GM10248 (cell line): ENCODE results near the gene TMEM109.

ENCODE experiments used
- CTCF ChIA-PET: fragments of 300-600 bp; sonication (Branson Sonifier 250); formaldehyde crosslinking; extraction: SDS; loops from one replicate; lab custom pipeline; 2021; ENCODE audit warnings: antibody characterized with exemption; lab: Yijun Ruan, JAX
- POLR2A ChIA-PET: fragments of 350-650 bp; sonication (Branson Sonifier 250); formaldehyde crosslinking; extraction: SDS; loops from one replicate; lab custom pipeline; 2020; ENCODE audit warnings: antibody characterized with exemption; lab: Yijun Ruan, JAX
- DNase-seq: peaks from one replicate; pipeline ENCODE4 v3.0.0; 2012; ENCODE audit errors: extremely low spot score
- TF ChIP-seq, protein P1 (sequence below): IDR thresholded peaks from 2 replicates; pipeline ENCODE4 v1.5.1; 2012; ENCODE audit warnings: mild to moderate bottlenecking, low read depth; ENCODE audit errors: extremely low read depth, missing control alignments, control extremely low read depth

Gene TMEM109

DNA sequence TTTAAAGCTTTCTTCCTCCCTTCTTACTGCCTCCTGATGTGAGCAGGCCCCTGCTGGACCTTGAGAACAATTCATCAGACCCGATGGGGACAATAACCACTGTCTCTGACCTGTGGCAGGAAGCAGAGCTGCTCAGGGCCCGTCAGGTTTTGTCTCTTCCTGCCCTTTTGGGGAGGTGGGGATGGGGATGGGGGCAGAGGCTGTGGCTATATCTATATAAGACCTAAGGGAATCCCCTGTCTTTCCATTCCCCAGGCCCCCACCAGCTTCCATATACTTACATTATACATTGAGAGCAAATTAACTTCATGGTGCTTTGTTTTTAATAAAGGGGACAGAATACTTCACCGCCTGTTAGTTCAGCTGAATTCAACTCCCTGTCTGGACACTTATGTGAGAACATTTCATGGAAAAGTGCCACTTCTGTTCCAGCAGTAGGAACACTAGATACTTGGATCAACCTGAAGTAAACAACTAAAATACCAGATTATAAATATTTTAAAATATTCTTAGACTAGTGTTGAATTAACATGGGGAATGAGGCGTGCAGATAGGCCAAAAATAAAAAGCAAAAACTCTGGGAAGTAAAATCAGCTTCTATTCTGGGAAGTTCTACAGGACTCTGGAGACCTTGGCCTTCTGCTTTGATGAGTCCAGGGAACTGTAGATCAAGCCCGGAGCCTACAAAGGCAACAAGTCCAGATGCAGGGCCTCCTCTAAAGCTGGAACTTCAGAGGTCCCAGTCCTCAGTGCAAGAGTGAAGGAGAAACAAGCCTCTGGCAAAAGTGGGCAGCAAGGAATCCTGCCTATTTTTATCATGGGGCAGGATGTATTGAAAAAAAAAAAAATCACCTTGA lies 35.5 kb upstream of the TMEM109 start:
- no peak for DNase-seq
- CTCF ChIA-PET = interaction anchor here (1.0 to 5.1 kb wide), 3 partner anchors 9 to 20 kb away, joined by 3 to 24 read pairs (median 4); no protein-coding TSS in a partner anchor
- TF ChIP-seq, protein P1, sequence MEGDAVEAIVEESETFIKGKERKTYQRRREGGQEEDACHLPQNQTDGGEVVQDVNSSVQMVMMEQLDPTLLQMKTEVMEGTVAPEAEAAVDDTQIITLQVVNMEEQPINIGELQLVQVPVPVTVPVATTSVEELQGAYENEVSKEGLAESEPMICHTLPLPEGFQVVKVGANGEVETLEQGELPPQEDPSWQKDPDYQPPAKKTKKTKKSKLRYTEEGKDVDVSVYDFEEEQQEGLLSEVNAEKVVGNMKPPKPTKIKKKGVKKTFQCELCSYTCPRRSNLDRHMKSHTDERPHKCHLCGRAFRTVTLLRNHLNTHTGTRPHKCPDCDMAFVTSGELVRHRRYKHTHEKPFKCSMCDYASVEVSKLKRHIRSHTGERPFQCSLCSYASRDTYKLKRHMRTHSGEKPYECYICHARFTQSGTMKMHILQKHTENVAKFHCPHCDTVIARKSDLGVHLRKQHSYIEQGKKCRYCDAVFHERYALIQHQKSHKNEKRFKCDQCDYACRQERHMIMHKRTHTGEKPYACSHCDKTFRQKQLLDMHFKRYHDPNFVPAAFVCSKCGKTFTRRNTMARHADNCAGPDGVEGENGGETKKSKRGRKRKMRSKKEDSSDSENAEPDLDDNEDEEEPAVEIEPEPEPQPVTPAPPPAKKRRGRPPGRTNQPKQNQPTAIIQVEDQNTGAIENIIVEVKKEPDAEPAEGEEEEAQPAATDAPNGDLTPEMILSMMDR = no peak
- POLR2A ChIA-PET = interaction anchor here (0.5 kb wide), 1 partner anchor 17 kb away, joined by 3 read pairs; no protein-coding TSS in a partner anchor

DNA sequence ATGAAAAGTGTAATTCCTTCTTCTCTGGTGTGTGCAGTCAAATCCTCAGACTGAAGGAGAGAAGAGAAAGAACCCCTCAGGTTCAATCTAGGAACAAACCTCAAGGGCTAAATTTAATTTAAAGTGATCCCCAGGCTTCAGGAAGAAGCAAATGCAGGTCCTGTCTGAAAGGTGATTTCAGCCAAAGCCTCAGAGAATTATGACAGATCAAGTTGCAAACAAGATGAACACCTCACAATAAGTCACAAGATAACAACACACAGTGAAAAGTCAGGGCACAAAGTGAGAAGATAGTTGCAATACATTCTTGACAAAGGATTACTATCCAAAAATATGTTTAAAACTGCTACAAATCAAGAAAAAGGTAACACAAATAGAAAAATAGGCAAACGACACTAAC lies 34.9 kb upstream of the TMEM109 start:
- TF ChIP-seq, protein P1 = no peak
- ChIA-PET POLR2A (no interaction called here), CTCF (interaction anchor here (1.5 to 5.1 kb wide), 2 partner anchors 8 to 20 kb away, joined by 4 to 24 read pairs; no protein-coding TSS in a partner anchor)
- no peak for DNase-seq

DNA sequence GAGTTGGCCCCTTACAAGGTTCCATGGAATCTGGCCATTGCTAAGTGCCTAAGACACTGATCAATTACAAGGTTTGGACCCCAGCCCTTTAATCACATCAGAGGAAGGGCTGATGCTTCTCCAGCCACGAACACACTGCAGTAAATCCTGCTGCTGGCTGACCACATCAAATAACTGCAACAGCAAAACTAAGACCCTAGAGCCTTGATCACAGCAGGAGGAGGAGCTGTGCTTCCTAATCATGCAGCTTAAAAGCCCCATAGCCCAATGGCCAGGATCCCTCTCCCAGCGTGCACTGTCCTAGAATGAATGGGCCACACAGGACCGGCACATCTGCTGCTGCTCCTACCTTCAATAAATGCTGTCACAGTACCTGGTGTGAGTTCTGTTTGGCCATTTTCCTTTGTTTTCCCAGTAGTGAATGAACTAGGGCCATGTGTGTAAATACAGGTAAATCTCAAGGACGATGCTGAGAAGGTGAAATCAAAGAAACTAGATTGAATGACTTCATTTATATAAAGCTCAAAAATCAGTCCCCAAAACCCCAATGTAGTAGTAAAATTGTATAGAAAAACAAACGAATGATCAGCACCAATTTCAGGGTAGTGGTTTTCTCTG lies 33.9 kb upstream of the TMEM109 start:
- no peak for DNase-seq
- ChIA-PET POLR2A (no interaction called here), CTCF (interaction anchor here (1.3 to 2.3 kb wide), 4 partner anchors 9 to 49 kb away, joined by 3 to 9 read pairs (median 5); no protein-coding TSS in a partner anchor)
- TF ChIP-seq, protein P1 = no peak

DNA sequence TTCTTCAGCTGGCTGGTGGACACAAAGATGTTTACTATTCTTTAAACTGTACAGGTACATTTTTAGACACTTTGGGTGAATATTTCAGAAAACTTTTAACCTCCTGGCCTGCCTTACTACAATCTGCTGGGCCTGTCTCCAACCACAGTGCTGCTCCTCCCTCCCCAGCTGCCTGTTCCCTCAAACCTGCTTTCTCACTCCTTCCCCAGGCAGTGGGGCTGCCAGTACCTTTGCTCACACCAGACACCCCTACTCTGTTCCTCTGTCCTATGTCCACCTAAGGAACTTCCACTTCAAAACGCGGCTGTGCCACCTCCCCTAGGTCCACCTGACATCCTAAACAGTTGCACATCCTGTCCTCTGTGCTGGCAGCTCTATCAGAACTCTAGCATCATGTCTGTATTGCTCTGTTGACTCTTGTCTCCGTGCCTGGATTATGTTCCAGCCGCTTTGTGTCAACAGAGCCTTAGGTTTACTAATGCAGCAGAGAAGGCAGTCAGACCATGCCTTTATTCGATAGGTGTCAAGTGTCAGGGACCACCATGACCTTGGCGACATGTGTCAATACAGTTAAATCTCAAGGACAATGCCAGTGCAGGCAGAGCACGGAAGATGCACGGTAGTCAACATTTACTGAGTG lies 33.2 kb upstream of the TMEM109 start:
- DNase-seq = no peak
- TF ChIP-seq, protein P1 = no peak
- CTCF ChIA-PET = interaction anchor here (1.3 to 2.3 kb wide), 4 partner anchors 9 to 49 kb away, joined by 3 to 9 read pairs (median 5); no protein-coding TSS in a partner anchor
- POLR2A ChIA-PET = no interaction called here

GRCh38 chr11:60887556-60887955 lies 26.4 kb upstream of the TMEM109 start:
- ChIA-PET POLR2A (no interaction called here), CTCF (interaction anchor here (0.6 to 7.6 kb wide), 26 partner anchors 8 to 622 kb away, joined by 3 to 129 read pairs (median 6); partner anchors contain the start of gene PTGDR2)
- TF ChIP-seq, protein P1 = peak; percentile 59
- DNase-seq = no peak

DNA sequence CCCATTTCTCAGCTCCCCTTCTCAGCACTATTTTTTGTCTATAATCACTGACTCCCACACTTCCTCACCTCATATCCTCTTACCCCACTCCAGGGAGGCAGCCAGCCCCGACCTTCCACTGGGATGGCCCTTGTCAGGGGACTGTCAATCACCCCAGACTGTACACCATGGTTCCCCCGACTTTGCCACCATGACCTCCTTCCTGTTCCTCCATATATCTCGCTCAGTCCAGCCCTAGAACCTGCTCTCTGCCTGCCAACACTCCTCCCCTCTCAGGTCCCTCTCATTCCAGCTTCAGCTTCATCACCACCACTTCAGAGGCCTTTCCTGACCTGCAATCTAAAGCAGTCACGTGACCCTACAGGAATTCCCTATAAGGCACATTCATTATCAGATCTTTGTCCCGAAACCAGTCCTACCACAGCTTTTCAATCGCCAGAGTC lies 24.1 kb upstream of the TMEM109 start:
- no peak for DNase-seq
- POLR2A ChIA-PET = no interaction called here
- TF ChIP-seq, protein P1 = no peak
- CTCF ChIA-PET = interaction anchor here (0.7 to 7.6 kb wide), 7 partner anchors 9 to 127 kb away, joined by 3 to 129 read pairs (median 6); no protein-coding TSS in a partner anchor
